A204.1 (cell line): ENCODE results near the gene C6.

ENCODE experiments used
- FAIRE-seq: peaks from 2 replicates; lab custom pipeline; 2012; peaks lifted over from hg19 to GRCh38; lab: Jason Lieb, UNC

Gene C6

DNA sequence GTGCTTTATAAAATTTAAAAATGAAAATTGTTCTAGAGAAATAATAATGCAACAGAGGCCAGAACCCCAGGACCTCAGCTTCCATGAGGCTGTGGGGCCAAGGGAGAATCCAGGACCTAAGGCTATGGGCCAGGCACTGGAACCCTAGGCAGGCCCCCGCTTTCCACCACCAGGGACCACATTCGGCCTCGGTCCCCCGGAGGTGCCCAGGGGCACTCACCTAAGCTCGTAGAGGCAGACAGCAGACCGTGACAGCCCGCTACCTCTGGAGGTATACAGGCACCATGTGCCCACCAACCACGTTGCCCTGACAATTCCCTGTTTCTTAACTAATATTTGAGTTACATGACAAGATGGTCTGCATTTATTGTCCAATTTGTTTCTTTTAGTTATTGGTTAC lies 92.7 kb downstream of the C6 start:
- FAIRE-seq: no peak

DNA sequence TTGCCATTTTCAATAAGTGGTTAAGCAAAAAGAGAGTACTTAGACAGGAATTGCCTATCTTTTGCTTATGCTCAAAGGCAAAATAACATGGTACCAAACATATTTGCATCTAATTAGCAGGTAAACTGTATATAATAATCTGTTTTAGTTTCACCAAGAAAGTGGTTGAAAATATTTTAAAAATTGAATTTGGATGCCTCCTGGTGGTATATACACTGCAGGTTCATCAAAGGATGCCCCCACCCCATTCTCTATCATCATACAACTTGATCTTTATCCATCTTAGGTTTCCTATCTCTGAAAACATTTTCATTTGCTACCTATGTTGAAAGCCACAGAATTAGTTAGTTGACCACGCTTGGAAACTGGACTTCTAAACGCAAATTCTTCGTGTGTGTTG lies 95.2 kb downstream of the C6 start:
- FAIRE-seq: no peak

DNA sequence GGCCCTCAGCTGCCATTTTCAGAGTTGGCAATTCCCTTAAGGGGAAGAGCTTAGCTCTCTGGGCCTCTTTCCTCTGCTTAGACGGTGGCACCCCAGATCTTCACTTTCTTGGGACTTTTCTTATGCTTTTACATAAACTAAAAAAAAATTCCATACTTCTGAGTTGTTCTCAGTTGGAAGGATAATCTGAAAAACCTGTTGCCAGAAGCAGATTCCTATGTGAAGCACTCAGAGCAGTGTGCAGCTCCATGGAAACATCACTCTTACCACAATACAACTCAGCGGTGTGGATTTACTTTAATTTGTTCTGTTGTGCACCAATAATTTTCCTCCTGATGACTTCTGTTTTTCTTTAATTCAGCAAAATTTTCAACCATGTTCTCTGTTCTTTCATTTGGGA lies 98.1 kb downstream of the C6 start:
- FAIRE-seq: no peak

DNA sequence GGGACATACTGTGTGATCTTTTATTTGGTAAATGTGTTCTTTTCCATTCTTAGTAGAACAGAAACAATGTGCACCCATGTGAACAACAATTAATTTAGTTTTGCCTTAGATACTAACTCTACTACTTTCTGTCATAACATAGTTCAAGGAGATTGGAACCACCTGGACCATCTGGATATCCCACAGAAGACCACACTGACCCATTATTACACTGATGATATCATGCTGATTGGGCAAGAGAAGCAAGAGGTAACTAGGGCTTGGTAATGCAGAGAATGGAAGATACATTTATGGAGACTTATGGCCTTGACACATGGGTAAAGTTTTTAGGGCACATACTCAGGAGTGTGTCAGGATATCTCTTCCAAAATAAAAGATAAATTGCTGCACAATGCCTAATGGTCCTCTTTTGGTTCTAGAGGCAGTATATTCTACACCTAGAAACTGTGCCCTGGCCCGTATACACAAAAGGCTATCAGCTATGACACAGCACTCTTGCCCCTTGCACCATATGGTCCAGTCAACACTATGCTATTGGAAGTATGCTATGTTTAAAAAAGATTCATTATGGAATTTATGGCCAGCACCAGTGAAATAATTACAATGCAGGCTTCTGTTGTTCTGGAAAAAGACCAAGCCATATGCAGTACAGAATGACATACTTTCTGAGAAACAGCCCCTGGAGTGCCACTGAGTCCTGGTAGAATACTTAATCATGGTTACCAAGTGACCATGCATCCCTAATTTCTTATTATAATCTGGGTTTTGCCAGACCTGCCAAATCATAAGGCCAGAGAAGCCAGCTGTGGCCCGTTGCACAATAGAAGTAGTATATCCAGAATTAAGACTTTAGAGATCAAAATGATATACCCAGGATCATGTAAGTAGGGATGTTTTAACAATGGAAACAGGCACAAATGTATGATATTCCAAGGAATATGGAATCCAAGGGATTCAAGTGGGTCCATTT lies 100.6 kb downstream of the C6 start:
- no peak for FAIRE-seq

DNA sequence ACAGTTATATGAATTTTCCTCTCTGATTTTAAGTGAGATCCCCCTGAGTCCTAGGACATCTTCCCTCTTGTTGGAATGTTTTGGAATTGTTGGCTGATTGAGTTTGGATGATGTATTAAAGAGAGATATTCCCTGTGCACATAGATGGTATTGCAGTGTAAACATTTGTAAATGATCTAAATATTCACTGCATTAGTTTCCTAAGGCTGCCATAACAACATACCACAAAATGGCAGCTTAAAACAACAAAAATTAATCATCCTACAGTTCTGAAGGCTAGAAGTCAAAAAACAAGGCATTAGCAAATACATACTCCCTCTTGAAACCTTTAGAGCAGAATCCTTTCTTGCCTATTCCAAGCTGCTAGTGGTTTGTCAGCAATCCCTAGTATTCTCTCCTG lies 104.1 kb downstream of the C6 start:
- FAIRE-seq: no peak

DNA sequence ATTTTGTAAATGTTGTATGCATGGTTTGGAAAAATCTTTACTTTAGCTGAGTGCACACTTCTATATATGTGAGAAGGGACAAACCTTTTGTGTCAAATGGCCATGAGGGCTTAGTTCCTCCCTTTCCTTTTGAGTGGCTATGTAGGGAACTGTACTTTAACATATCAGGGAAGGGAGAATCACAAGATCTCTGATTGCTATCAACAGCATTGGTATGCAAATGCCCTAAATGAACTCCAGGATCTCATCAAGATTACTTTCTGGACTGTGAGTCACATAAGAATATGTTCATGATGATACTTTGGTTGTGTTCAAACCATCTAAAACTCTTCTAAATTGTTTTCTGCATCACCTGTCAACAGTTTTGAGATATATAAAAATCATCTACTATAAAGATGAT lies 111.0 kb downstream of the C6 start:
- FAIRE-seq: no peak

DNA sequence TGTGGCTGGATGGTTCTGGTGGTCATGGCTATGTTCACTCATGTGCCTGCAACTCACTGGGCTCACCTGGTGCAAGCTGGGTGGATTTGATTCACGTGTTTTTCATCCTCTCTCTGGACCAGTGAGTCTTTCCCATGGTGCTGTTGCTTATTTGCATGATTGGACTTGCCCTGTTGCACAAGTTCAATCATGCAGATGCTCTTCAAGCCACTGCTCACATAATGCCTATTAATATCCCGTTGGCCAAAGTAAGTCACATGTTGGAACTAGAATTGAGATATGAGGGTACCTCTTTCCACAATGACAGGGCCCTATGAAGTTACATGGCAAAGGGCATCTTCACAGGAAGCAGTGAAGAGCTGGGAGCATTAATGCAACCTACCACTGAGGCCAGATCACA lies 115.7 kb downstream of the C6 start:
- FAIRE-seq: no peak

DNA sequence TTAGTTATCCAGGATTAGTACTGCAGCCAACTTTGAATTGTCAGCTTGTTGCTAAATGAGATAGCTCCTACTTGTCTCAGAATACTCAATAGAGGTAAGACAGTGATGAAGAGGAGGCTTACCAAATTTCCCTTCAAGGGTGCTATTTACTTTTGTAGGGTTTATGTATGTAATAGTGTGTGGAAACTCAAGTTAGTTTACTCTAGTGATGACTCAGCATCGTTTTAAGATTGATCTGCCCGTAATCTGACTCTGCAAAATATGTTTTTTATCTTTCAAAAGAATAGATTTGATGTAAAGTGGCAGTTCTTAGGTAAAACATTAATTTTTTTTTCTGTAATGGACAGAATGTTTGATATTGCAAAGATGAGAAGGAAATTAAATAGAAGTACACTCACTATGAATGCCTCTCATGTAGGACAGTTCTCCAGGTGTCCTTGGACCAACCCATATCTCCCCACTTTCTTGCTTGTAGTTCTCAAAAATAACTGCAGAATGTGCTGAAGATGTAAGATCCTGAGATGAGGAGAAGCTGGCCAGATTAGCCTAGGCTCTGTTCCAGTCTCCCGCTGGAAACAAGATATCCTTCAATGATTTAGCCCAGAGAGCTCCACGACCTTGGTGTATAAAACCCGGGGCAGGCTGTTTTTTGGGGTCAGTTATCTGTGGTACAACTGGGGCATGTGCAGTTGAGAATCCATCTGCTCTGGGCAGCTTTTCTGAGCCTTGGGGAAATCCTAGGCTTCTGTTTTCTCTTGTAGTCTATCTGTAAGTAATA lies 117.8 kb downstream of the C6 start:
- FAIRE-seq: no peak

DNA sequence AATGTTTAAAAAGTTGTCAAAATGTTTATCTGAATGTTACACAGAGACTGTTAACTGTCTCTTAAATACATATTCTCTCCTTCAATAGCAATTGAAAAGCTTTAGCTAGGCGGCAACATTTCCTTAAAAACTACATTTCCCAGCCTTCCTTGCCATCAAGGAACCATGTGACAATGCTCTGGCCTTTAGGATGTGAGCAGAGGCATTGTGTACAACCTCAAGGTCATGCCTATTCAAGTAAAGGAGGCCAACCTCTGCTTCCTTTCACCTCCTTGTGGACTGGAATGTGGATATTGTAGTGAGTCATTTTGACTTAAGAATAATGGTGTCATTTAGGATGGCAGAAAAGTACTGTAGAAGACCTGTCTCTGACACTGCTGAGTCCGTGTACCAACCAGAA lies 118.5 kb downstream of the C6 start:
- FAIRE-seq: no peak

DNA sequence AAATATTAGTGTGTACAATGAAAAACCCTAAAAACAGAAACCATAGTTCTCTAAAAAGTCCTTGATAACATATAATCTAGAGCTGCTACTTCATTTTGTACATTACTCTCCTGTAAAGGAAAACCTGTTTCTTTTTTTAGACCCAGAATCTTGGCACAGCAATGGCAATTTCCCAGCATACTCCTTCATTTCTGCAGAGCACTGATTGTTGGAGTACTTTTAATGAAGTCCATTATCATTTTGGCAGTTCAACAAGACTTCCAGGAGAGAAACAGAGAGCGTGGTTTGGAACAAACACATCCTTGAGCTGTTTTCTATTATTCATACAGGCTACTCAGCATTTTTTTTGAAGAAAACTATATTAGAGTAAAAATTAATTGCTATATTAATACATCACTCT lies 119.5 kb downstream of the C6 start:
- FAIRE-seq: no peak
